SK-N-MC (cell line): ENCODE measurements around the gene TERT.

ENCODE experiments used
- DNase-seq: peaks from one replicate; pipeline ENCODE4 v3.0.0-alpha.2; 2011; ENCODE audit warnings: low read depth, low spot score
- H3K27ac ChIP-seq: fragments of 200-600 bp; sonication (generic); 2 replicates; pipeline ENCODE4 v1.5.1; 2016; ENCODE audit warnings: mixed run types
- H3K36me3 ChIP-seq: fragments of 200-600 bp; sonication (generic); 2 replicates; pipeline ENCODE4 v1.6.1; 2017; ENCODE audit warnings: antibody characterized with exemption, low read length, mixed read lengths; ENCODE audit not compliant: insufficient read depth
- H3K4me3 ChIP-seq: fragments of 200-600 bp; sonication (generic); 2 replicates; pipeline ENCODE4 v1.5.1; 2016
- H3K9ac ChIP-seq: fragments of 200-600 bp; sonication (generic); 2 replicates; pipeline ENCODE4 v1.8.0; 2017; ENCODE audit warnings: mixed run types, mixed read lengths; ENCODE audit not compliant: insufficient read length
- H3K9me3 ChIP-seq: fragments of 200-600 bp; sonication (generic); 2 replicates; pipeline ENCODE4 v1.6.1; 2017; ENCODE audit warnings: low read depth, mild to moderate bottlenecking, antibody characterized with exemption, low read length, moderate library complexity, mixed read lengths
- EZH2 ChIP-seq: fragments of 200-600 bp; sonication (generic); IDR thresholded peaks from one replicate; pipeline ENCODE4 v1.6.1; 2017; ENCODE audit warnings: antibody characterized with exemption
- FOXP2 ChIP-seq: optimal IDR thresholded peaks from 2 replicates; pipeline ENCODE3; 2011; ENCODE audit warnings: mild to moderate bottlenecking, moderate library complexity; ENCODE audit not compliant: insufficient read depth; ENCODE audit errors: extremely low read length, control extremely low read depth
- POLR2AphosphoS5 ChIP-seq: IDR thresholded peaks from 2 replicates; pipeline ENCODE4 v1.6.1; 2012; ENCODE audit warnings: mild to moderate bottlenecking, low read depth, low read length, borderline replicate concordance

TERT gene

DNA sequence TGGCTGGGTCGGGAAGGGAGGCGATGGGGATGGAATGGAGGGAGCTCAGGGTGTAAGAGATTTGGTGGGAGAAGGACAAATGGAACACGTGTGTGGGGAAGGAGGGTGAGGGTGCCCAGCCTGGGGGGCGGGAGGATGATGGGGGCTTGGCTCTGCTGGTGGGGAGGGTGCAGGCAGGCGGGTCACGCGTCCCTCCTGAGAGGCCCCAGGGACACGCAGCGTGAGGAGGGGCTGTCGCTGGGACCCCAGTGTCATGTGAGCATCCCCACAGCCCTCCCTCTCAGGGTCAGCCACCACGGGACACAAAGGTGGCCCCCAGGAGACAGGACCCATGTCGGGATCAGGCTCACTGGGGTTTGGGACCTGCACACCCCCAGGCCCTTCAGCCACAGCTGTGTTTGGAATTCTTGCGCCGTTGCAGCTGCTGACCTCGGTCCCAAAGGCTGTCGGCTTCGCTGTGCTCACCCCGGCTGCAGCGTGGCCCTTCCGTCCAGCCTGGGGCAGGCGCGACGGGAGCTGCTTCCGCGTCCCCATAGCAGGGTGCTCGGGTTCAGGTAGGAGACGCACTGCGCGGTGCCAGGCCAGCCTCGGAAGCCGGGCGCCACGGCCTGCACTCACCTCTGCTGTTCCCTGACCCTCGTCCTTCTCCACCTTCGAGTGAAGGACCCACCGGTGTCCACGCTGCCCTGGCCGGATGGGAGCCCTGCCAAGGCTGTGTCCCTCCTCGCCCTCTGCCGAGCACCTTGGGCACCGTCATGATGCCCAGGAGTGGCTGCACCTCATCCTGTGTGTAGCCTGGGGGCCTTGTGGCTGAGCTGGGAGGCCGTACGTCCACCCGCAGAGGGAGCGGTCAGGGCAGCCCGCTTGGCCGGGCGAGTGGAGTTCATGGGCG lies 88.1 kb downstream of the TERT start:
- Histone ChIP-seq H3K4me3 (no peak overlapping the region), H3K36me3 (no peaks in the 10 kb centered on the region), H3K27ac (no peak overlapping the region), H3K9me3 (no peaks in the 10 kb centered on the region), H3K9ac (no peak overlapping the region)
- no peak for DNase-seq
- no peak for TF ChIP-seq FOXP2
- TF ChIP-seq EZH2, result no peak
- TF ChIP-seq POLR2AphosphoS5, result no peak

DNA sequence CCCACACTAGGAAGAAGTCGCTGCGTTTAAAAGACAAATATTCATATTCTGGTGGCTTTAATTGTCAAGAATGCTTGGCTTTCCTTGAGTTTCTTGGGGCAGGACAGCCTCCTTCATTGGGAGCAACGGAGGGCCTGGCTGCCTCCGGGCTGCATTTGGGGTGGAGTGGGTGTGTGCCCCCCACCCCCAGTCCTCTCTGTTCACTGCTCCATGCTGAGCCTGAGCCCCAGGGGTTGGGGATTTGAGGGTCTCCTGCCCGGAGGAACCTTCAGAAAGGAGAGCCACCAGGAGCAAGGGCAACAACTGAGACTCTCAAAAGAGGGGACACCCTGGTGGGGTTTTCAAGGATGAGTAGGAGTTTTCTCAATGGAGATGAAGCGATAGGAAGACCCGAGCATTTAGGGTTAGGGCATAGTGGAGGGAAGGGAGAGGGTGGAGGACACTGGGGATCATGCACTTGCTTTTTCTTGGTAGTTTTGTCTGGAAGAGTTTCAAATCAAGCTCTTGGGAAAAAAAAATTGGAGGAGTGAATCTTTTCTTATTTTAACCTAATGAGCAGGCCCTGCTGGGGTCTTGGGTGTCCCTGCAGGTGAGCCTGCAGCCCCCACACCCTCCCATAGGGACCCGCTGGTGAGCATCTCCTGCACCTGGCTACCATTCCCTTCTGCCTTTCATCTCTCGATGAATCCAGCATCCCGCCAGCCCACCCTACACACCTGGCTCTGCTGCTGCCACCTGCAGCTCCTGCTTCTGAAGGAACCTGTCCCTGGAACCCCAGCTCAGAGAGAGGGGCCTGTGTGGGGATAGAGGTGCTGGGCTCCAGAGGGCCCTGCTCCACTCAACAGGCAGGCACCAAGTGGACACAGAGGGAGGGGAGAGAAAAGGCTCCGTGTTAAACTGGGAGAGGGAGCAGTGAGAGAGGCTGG lies 89.3 kb downstream of the TERT start:
- no peak for TF ChIP-seq FOXP2
- Histone ChIP-seq H3K9ac (no peak overlapping the region), H3K9me3 (no peaks in the 10 kb centered on the region), H3K4me3 (no peak overlapping the region), H3K36me3 (no peaks in the 10 kb centered on the region), H3K27ac (no peak overlapping the region)
- no peak for DNase-seq

DNA sequence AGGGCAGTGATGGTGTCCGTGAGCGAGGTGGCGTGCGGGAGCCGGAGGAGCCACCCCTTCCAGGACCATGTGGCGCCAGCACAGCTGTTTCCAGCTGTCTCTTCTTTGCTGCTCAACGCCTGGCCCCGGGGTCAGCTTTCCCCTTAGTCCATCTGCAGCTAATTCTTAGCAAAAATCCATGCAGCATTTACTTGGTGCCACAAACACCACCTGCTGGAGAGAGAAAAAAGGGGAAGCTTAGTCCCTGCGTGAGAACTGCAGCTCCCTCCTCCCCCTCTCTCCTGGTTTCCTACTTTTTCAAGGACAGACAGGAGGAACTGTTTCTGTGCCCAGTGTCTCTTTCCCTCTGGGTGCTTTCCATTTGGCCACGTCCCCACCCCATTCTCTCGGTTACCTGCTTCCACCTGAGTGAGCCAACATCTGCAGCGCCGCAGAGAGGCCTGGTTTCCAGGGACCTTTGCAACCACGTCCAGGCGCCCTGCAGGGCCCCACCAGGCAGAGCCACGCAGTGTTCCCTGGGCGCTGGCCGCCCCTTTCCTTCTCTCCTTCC lies 90.1 kb downstream of the TERT start:
- DNase-seq, result no peak
- H3K9me3 ChIP-seq, result no peaks in the 10 kb centered on the region
- TF ChIP-seq EZH2 (no peak), POLR2AphosphoS5 (no peak), FOXP2 (no peak)
- no peak overlapping the region for H3K27ac ChIP-seq
- H3K36me3 ChIP-seq, result no peaks in the 10 kb centered on the region
- no peak overlapping the region for H3K4me3 ChIP-seq
- no peak overlapping the region for H3K9ac ChIP-seq

DNA sequence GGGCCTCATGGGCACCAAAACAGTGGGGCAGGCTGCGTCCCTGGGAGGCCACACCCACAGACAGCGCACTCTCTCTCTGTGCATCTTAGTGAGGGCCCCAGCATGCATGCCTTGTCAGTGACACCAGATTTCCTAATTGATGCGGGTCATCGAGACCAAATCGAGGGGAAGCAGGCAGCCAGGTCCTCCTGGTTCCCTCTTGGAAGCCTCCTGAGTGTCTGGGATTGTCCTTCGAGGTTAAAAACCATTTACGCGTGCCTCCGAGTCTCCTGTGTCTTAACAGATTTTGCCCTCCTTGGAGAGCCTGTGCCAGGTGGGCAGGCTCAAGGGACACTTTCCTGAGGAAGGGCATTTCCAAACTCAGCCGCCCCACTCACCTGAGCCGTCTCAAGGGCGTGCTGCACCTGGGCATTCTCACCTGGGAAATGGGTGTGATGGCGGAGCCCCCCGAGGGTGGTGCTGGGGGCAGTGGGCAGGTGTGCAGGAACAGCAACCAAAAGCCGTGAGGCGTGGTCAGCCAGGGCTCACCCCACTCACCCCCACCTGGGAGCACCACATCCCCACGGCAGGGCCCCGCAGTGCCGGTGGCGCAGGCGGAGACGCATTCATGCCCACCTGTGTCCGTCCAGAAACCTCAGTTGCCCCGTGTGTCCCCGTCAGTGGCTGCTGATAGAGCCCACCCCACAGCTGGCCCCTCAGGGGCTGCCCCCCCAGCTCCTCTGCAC lies 90.7 kb downstream of the TERT start:
- no peak for DNase-seq
- Histone ChIP-seq H3K9ac (no peak overlapping the region), H3K9me3 (no peaks in the 10 kb centered on the region), H3K36me3 (no peaks in the 10 kb centered on the region), H3K4me3 (no peak overlapping the region), H3K27ac (no peak overlapping the region)
- TF ChIP-seq FOXP2 (no peak), EZH2 (no peak), POLR2AphosphoS5 (no peak)

DNA sequence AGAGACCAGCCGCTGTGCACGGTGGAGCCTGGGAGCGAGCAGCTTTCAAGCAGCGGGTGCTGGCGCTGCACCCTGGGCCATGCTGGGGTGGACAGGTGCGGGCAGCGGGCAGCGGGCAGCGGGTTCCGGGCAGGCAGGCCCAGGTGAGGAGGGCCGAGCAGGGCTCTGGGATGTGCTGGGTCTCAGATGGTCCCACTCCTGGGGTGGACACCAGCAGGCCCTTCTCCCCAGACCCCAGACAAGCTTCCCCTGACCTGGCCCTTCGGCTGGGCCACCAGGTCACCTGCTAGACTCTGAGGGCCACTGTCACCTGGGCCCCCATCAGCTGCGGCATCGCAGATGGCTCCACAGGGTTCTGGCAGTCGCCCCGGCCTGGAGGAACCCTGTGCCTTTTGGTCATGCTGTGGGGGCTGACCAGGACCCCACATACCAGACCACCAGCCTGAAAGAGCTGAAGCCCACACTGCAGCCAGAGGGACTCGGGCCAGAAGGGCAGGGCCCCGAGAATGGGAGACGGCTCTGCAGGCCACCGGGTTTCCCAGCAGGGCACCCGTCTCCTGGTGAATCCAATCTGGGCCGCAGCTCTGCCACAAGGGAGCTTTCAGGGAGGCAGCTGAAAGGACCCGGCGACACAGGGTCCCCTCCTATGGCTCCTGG lies 91.4 kb downstream of the TERT start:
- no peak for DNase-seq
- Histone ChIP-seq H3K27ac (no peak overlapping the region), H3K9ac (no peak overlapping the region), H3K4me3 (no peak overlapping the region), H3K36me3 (no peaks in the 10 kb centered on the region), H3K9me3 (no peaks in the 10 kb centered on the region)
- TF ChIP-seq EZH2 (no peak), FOXP2 (no peak), POLR2AphosphoS5 (no peak)
